HG03575 (cell line): Measurements from ENCODE around the gene CCDC92.

Experiments used
- ATAC-seq: cut with Tn5 transposase; IDR thresholded peaks from one replicate; pipeline ENCODE4 v1.9.1; 2021; ENCODE audit not compliant: unreplicated experiment, insufficient number of reproducible peaks, low FRiP score; ENCODE audit errors: extremely low read depth

Gene CCDC92

GRCh38 chr12:123984903-123985302, 12.3 kb upstream of the CCDC92 start:
- ATAC-seq: no peak

DNA sequence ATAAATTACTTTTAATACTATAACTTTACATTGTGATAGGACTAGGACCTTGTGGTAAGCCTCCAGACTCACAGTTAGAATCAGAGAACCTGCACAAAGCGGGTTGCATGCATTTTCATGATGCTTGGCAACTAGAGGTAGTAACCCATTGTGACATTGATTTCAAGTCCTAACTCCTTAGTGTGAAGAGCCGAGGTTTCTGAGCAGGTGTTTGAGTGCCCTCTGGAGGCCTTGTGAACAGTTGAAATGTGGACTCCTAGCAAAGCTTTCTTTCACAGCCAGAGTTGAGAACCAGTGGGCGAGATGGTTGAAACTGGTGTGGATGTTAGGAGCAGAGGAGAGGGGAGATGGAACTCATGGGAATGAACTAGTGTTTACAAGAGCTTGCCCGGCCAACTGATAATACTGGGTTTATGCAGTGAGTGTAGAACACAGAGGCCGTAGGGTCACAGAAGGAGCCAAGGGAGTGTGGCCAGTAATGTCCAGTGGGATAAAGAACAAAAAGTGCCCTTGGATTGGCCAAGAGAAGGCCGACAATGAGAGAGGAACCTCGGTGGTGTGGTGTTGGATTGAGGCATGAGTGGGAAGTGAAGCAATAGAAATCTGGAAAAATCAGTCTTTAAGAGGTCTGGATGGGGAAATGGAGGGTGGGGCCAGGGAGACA, 11.3 kb upstream of the CCDC92 start:
- no peak for ATAC-seq

GRCh38 chr12:123982269-123982668, 9.6 kb upstream of the CCDC92 start:
- ATAC-seq: no peak

DNA sequence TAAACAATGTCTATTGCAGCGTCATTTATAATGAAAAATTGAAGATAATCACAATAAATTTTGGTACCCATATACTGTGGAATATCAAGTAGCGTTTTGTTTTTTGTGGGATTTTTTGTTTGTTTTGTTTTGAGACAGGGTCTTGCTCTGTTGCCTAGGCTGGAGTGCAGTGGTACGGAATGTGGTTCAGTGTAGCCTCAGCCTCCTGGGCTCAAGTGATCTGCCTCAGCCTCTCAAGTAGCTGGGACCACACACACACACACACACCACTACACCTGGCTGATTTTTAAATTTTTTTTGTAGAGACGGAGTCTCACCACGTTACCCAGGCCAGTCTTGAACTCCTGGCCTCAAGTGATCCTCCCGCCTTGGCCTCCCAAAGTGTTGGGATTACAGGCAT, 6.9 kb upstream of the CCDC92 start:
- ATAC-seq: no peak

GRCh38 chr12:123976227-123976826, 3.7 kb upstream of the CCDC92 start:
- no peak for ATAC-seq

DNA sequence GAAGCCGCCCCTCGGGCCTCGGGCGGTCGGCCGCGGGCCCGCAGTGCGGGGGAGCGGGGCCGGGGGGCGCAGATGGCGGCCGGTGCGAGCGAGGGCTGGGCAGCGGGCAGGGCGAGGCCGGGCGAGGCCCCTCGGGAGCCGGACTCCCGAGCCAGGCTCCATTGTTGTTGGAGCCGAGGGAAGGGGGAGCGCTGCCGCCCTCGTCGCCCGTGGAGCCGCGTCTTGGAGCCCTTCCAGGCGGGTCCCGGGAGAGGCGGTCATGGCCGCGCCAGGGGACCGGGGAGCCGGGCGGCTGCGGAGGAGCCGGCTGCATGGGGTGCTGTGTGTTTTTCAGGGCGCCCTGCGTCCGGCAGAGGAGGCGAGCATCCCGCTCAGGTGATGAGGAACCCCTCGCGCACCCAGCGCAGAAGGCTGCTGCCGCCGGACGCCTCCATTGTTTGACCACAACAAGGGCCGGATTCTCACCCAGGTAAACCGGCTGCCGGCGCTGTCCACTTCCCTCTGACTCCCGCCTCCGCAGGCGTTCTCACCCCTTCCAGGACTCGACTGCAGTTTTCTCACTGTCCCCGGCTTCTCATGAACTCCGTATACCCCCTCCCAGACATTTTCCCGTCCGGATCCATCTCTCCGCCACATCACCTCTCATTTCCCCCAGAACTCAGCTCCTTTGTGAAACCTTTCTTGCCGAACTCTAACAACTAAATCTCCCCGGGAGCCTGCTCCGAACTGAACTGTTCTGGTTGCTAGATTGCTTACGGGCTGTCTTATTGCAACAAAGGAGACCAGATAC, 1.1 kb upstream of the CCDC92 start:
- ATAC-seq: no peak

DNA sequence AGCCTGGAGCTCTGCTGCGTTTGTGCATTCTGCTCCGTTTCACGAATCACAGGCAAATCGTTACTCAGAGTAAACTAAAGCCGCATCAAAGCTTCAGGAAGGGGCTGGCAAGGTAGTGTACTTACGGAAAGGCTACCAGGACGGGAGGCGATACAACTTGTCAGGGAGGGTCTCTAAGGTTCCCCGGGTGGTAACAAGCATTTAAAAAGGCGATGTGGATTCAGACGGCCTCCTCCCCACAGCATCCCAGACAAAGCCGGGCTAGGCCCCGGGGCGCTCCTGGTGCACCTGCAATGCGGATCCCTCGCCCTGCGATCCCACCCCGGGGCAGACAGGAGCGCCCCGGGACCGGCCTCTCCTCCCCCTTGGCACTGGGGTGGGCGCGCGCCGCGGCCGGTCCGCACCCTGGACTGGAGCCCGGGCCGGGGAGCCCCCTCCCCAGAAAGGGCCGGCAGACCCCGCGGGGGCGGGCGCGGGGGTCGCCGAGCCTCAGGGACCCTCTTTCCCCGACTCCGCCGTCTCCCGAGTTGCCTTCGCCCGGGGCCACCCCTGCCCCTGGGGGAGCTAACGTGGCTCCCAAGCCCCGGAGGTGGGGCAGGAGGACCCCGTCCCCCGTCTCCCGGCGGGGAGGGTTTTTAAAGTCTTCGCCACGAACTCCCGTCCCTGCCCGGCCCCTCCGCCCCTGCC, 718 bp downstream of the CCDC92 start:
- no peak for ATAC-seq

DNA sequence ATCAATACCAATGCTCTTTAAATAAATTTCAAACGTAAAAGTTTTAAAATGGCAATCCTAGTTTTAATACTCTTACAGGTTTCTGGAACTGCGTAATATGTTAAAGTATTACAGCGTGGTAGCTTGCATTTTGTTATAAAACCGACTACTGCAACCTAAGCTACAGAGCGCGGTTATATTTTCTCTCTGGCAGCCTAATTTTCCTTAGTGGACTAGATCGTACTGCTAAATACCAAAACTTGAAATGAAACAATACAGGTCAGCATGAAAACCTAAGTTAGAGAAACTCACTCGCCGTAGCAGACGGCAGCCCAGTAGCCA, 1.2 kb downstream of the CCDC92 start:
- ATAC-seq: no peak

DNA sequence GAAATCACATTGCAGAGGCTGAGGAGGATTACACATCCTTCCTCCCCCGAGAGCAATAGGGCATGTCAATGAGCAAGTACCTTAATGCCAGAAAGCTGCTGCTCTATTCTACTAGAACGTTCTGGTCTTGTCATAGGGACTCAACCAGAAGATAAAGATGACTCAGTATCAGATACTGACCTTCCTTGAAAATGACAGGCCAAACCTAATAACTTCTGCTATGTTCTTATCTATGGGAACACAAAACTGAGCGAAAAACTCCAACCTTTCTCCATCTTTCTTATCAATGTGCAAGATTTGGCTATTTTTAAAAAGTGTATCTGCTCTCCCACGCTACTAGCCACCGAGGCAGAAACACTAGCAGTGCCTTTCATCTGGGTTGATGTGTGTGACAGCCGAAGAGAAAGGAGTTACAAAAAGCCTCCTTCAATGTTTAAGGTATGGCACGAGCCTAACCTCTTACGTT, 5.5 kb downstream of the CCDC92 start:
- ATAC-seq: no peak

- ATAC-seq: no peak
Observed at GRCh38 chr12:123966596-123966995, 6.0 kb downstream of the CCDC92 start.

GRCh38 chr12:123965382-123965781, 7.2 kb downstream of the CCDC92 start:
- no peak for ATAC-seq

- no peak for ATAC-seq
Observed at GRCh38 chr12:123963821-123964220, 8.8 kb downstream of the CCDC92 start.

DNA sequence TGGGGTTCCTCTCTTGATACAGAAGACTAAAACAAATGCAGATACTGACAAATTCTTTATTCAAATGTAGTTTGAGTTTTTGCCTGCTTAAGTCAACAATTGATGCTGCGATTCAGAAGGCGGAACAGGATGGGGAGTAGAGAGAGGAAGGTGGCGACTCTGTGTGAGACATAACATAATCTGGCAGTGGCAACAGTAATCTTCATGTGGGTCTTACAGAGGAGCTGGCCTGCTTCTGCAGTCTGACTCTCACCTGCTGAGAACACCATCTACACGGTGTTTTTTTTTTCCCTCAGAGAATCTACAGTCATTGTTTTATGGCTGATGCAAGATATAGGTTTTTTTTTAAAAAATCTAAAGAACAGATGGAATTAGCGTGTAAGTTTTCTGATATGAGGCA, 10.1 kb downstream of the CCDC92 start:
- no peak for ATAC-seq

GRCh38 chr12:123961585-123962345, 10.9 kb downstream of the CCDC92 start:
- ATAC-seq: no peak

GRCh38 chr12:123960856-123961255, 11.8 kb downstream of the CCDC92 start:
- no peak for ATAC-seq

DNA sequence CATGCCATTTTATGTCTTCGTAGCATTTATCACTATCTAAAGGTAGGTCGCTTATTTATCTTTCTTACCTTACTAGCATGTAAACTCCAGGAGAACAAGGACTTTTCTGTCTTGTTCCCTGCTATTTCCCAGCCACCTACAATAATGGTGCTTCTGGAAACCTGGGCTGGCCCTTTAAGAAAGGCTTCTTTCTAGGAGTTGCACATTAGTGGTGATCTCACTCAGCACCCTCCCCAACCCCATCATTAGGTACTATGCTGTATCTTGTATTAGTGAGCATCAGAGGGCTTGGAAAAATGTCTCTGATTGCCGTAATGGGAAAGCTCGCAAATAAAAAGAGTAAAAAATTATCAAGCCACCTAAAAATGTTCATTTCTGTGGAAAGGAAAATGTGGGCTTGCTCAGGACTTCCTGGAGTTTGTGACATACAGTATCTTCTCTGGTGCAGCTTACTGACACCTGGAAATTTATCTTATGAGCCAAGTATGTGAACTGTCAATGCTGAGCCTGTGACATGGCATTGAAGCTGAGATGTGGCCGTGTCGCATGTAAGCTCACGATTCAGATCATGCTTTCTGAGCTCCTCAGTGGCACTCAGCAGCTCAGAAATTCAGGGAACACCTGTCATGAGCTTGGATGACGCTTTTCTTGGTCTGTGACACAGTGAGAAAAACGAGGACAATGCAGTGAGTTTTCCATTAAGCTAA, 12.4 kb downstream of the CCDC92 start:
- ATAC-seq: no peak

DNA sequence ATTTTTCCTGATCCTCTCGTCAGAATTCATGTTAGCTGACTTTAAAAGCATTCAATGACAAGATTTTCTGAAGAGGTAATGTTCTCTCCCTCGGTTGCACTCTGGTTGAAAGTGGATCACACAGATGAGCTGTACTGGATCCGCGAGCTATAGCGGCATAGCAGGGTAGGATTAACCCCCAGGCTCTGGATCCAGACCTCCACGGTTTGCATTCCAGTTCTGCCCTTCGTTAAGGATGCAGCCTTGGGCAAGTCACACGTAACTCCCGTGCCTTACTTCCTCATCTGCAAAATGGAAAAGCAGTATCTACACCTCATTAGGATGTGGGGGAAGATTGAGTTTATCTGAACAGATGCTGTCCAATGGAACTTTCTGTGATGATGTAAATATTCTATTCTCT, 13.8 kb downstream of the CCDC92 start:
- ATAC-seq: no peak

DNA sequence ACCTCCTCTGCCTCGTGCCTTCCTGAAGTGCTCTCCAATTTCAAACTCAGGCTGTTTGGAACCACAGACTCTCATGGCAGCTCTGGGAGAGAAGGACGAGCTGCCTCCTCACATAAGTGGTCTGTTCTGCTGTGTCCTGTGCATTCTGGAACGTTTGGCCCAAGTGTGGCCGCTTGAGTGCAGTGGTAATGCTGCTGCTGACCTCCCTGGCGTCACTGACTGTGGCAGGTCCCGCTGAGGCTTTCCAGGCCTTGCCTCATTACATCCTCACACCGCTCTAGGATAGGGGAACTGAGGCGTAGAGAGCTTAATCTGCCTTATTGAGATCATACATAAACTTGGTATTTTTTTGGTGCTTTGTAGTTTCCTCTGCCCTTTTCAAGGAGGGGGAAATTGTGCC, 14.2 kb downstream of the CCDC92 start:
- no peak for ATAC-seq

DNA sequence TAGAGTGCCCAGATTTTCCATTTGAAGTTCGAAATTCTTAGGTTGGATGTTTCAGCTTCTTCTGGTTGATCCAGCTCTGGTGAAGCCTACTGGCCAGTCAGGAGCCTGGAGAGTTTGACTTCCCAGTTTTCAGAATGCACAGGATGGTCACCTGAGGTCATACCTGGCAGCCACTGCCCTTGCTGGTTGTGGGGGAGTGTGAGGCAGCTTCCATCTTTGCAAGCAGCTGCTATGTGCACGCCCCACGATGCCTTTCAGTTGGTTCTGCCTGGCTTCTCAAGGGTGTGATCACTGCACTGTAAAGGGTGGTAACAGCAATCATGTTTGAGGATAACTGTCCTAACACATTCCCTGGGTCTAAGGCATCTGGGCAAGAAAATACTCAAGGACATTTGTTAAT, 15.4 kb downstream of the CCDC92 start:
- ATAC-seq: no peak
